H1 (cell line): ENCODE data around the gene VPS37C.

Source experiments
- ATF2 ChIP-seq: IDR thresholded peaks from 2 replicates; pipeline ENCODE4 v1.6.1; 2012; ENCODE audit warnings: low read length, inconsistent platforms
- BRCA1 ChIP-seq: IDR thresholded peaks from 2 replicates; pipeline ENCODE4 v1.6.1; 2012; ENCODE audit warnings: low read depth, low read length, improper control_type of control experiment
- CTCF ChIP-seq, 3 experiments: IDR thresholded peaks; 1 replicate in 2 of 3; 2 replicates in 1 of 3; pipeline versions ENCODE4 v1.5.1 to v1.6.1; 2011; ENCODE audit warnings: low read length in 3 of 3, mild to moderate bottlenecking in 3 of 3, inconsistent platforms in 2 of 3, low read depth in 1 of 3, moderate library complexity in 1 of 3; ENCODE audit not compliant: insufficient read depth in 1 of 3; ENCODE audit errors: control extremely low read depth in 1 of 3
- EP300 ChIP-seq, 2 experiments: IDR thresholded peaks; 1 replicate in 1 of 2; 2 replicates in 1 of 2; pipeline ENCODE4 v1.6.1; 2011 to 2012; ENCODE audit warnings: low read depth in 2 of 2, low read length in 2 of 2, mild to moderate bottlenecking in 2 of 2, borderline replicate concordance in 1 of 2, inconsistent platforms in 1 of 2, moderate library complexity in 1 of 2
- FOSL1 ChIP-seq: IDR thresholded peaks from 2 replicates; pipeline ENCODE4 v1.6.1; 2011; ENCODE audit warnings: mild to moderate bottlenecking, low read depth, low read length, moderate library complexity; ENCODE audit not compliant: insufficient read depth
- HDAC6 ChIP-seq: IDR thresholded peaks from one replicate; pipeline ENCODE4 v1.7.1; 2012; ENCODE audit warnings: low read depth, mild to moderate bottlenecking, inconsistent platforms, low read length, moderate library complexity
- KDM5A ChIP-seq: fragments of 200-600 bp; IDR thresholded peaks from 2 replicates; pipeline ENCODE4 v1.7.1; 2012; ENCODE audit warnings: mild to moderate bottlenecking, low read length, inconsistent platforms, mixed read lengths
- POLR2A ChIP-seq, 2 experiments: IDR thresholded peaks; 1 replicate in 1 of 2; 2 replicates in 1 of 2; pipeline ENCODE4 v1.6.1; 2011; ENCODE audit warnings: low read depth in 2 of 2, low read length in 2 of 2, mild to moderate bottlenecking in 2 of 2; ENCODE audit errors: control extremely low read depth in 1 of 2
- SP2 ChIP-seq: IDR thresholded peaks from 2 replicates; pipeline ENCODE4 v1.6.1; 2012; ENCODE audit warnings: mild to moderate bottlenecking, low read length, inconsistent platforms

GRCh38 chr11:61114913-61115312 lies 46.3 kb downstream of the VPS37C start:
- TF ChIP-seq CTCF (IDR thresholded peaks at IDR 0.05; ENCODE audit: control extremely low read depth in 1 of 3, insufficient read depth in 1 of 3, low read depth in 1 of 3, low read length in 3 of 3) (no peak), FOSL1 (no peak), HDAC6 (no peak), SP2 (no peak), EP300 (IDR thresholded peaks at IDR 0.05; ENCODE audit: borderline replicate concordance in 1 of 2, low read depth in 2 of 2, low read length in 2 of 2) (no peak), BRCA1 (no peak), POLR2A (IDR thresholded peaks at IDR 0.05; ENCODE audit: control extremely low read depth in 1 of 2, low read depth in 2 of 2, low read length in 2 of 2) (no peak), ATF2 (no peak), KDM5A (no peak)
